Upper lobe of left lung (tissue), 6 donors: ENCODE results near the gene OPCML. TPM values are rescaled to one million over a fixed set of nuclear protein-coding genes. Genes with fewer than 3 reads are reported as not detected.

Source experiments
- ATAC-seq, 2 donors: fragments of 200-7000 bp; cut with Tn5 transposase; one replicate each; pipeline ENCODE4 v1.9.1; 2022; ENCODE audit warnings: mild to moderate bottlenecking in 2 of 2, moderate library complexity in 2 of 2; ENCODE audit not compliant: low FRiP score in 2 of 2
- DNase-seq, 2 donors: peaks; one replicate each; pipeline ENCODE4 v3.0.0-alpha.2; 2019 to 2020
- H3K27ac ChIP-seq, 4 donors: fragments of 200-600 bp; sonication (generic); one replicate each; pipeline ENCODE4 v1.5.1; 2016 to 2019
- H3K27me3 ChIP-seq, 4 donors: fragments of 200-600 bp; sonication (generic); one replicate each; pipeline ENCODE4 v1.5.1; 2017 to 2019
- H3K36me3 ChIP-seq, 4 donors: fragments of 200-600 bp; sonication (generic); one replicate each; pipeline ENCODE4 v1.5.1; 2016 to 2019
- H3K4me1 ChIP-seq, 4 donors: fragments of 200-600 bp; sonication (generic); one replicate each; pipeline ENCODE4 v1.5.1; 2018 to 2019
- H3K4me3 ChIP-seq, 4 donors: fragments of 200-600 bp; sonication (generic); one replicate each; pipeline ENCODE4 v1.5.1; 2017 to 2019; ENCODE audit warnings: mild to moderate bottlenecking in 2 of 4, moderate library complexity in 1 of 4
- H3K9me3 ChIP-seq, 4 donors: fragments of 200-600 bp; sonication (generic); one replicate each; pipeline ENCODE4 v1.5.1; 2018 to 2019
- CTCF ChIP-seq, 6 experiments: fragments of 450-650 bp in 4 of 6; fragments of 200-600 bp in 2 of 6; sonication (generic) in 2 of 6; IDR thresholded peaks; one replicate each; pipeline ENCODE4 v1.5.1; 2016 to 2019; ENCODE audit warnings: antibody characterized with exemption in 6 of 6
- EP300 ChIP-seq, 4 donors: sonication (generic); formaldehyde crosslinking; IDR thresholded peaks; one replicate each; pipeline ENCODE4 v1.5.1; 2017; ENCODE audit warnings: antibody characterized with exemption in 4 of 4, control low read depth in 2 of 4
- POLR2A ChIP-seq, 4 donors: fragments of 450-650 bp; IDR thresholded peaks; one replicate each; pipeline ENCODE4 v1.5.1; 2016 to 2017; ENCODE audit warnings: antibody characterized with exemption in 4 of 4, mild to moderate bottlenecking in 2 of 4
- POLR2AphosphoS5 ChIP-seq, 2 donors: sonication (generic); formaldehyde crosslinking; IDR thresholded peaks; one replicate each; pipeline ENCODE4 v1.5.1; 2017; ENCODE audit warnings: antibody characterized with exemption in 2 of 2
- WGBS, 2 donors: methylation state at CpG; one replicate each; pipeline ENCODE4 v1.1.5; 2017 to 2018; 5-methylcytosine and 5-hydroxymethylcytosine counted together
- total RNA-seq, 6 donors: library from RNA; depleted of rRNA in 4 of 6; stranded (reverse); fragments of >200 nt in 4 of 6; gene quantifications; one replicate each; pipeline versions ENCODE4 v1.1.0 to v1.2.1, GENCODE V29; 2016 to 2021
- donor health status: DM: no; HTN: no; CAD: no; lungs with moderate emphysema.
- donor health status: DM: no; HTN: yes; CAD: no; lungs with severe emphysema.

Gene OPCML
- total RNA-seq, 6 donors from 2014 or later: 0.10 TPM; not detected in 5

DNA sequence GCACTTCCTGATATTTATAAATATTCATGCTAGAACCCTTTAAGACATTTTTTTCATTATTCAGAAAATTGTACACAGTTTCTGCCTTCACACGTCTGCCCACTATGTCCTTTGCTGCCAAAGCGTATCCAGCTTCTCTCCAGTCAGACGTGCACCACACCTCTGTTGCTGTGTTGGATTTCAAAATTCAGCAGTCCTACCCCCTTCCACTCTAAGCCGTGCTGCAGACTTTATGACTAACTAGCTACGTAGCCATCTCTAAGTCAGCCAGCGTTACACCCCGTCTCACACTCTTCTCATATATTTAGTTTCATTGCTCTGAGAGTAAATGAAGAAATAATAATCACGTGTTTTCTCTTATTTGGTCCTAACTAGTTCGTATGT lies 28.2 kb upstream of the OPCML start:
- Histone ChIP-seq H3K9me3 (no peaks in the 10 kb centered on the region), H3K4me1 (no peaks in the 10 kb centered on the region), H3K4me3 (no peak overlapping the region), H3K36me3 (no peaks in the 10 kb centered on the region), H3K27me3 (no peaks in the 10 kb centered on the region), H3K27ac (no peak overlapping the region)
- TF ChIP-seq POLR2A (IDR thresholded peaks at IDR 0.05): no peak
- TF ChIP-seq EP300 (IDR thresholded peaks at IDR 0.05): no peak
- TF ChIP-seq CTCF (IDR thresholded peaks at IDR 0.05): no peak
- TF ChIP-seq POLR2AphosphoS5 (IDR thresholded peaks at IDR 0.05): no peak
- WGBS, 2 donors: 76 to 82% methylated on average over 9 of the region's 9 CpGs
- ATAC-seq: peak in 1 of 2 donors; percentile 75
- DNase-seq: no peak

DNA sequence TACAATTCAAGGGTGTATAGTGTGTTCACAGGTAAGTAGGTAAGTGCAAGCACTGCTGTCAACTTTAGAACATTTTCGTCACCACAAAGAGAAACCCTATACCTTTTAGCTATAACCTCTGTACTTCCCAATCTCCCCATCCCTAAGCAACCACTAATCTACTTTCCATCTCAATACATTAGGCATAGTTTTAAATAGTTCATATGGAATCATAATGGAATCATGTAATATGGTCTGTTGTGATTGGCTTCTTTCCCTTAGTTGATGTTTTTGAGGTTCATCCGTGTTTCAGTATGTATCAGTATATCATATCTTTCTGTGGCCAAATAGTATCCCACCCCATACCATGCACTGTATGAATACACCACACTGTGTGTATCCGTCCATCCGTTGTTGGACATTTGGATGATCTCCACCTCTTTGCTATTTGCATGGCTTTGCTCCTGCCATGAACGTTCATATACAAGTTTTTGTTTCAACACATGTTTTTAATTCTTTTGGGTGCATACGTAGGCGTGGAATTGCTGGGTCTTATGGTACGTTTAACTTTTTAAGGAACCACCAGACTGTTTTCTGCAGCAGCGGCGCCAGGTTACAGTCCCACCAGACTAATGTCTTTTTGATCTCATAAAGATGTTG lies 27.7 kb upstream of the OPCML start:
- H3K36me3 ChIP-seq: no peaks in the 10 kb centered on the region
- no peak overlapping the region for H3K4me3 ChIP-seq
- WGBS, 2 donors: 87% methylated on average over 10 of the region's 10 CpGs
- no peak for TF ChIP-seq POLR2A (IDR thresholded peaks at IDR 0.05)
- TF ChIP-seq EP300 (IDR thresholded peaks at IDR 0.05): no peak
- no peak for TF ChIP-seq CTCF (IDR thresholded peaks at IDR 0.05)
- TF ChIP-seq POLR2AphosphoS5 (IDR thresholded peaks at IDR 0.05): no peak
- DNase-seq: no peak
- no peaks in the 10 kb centered on the region for H3K27me3 ChIP-seq
- H3K27ac ChIP-seq: no peak overlapping the region
- H3K9me3 ChIP-seq: no peaks in the 10 kb centered on the region
- H3K4me1 ChIP-seq: no peaks in the 10 kb centered on the region
- ATAC-seq: no peak

- ATAC-seq: no peak
- TF ChIP-seq CTCF (IDR thresholded peaks at IDR 0.05): no peak
- TF ChIP-seq POLR2A (IDR thresholded peaks at IDR 0.05): no peak
- no peak for TF ChIP-seq POLR2AphosphoS5 (IDR thresholded peaks at IDR 0.05)
- no peak for TF ChIP-seq EP300 (IDR thresholded peaks at IDR 0.05)
- DNase-seq: no peak
Measured at GRCh38 chr11:133559382-133559781, 27.1 kb upstream of the OPCML start.

GRCh38 chr11:133555034-133555433 lies 22.7 kb upstream of the OPCML start:
- Histone ChIP-seq H3K9me3 (no peaks in the 10 kb centered on the region), H3K4me3 (no peak overlapping the region), H3K27me3 (no peaks in the 10 kb centered on the region), H3K27ac (no peak overlapping the region), H3K4me1 (no peaks in the 10 kb centered on the region), H3K36me3 (no peaks in the 10 kb centered on the region)
- 49 to 55% methylated on average over 6 of the region's 6 CpGs for WGBS, 2 donors
- DNase-seq (no peak), ATAC-seq (no peak)
- TF ChIP-seq POLR2AphosphoS5 (IDR thresholded peaks at IDR 0.05) (no peak), POLR2A (IDR thresholded peaks at IDR 0.05) (no peak), CTCF (IDR thresholded peaks at IDR 0.05) (no peak), EP300 (IDR thresholded peaks at IDR 0.05) (no peak)

More at GRCh38 chr11:133559382-133559781, 27.1 kb upstream of the OPCML start:
- Histone ChIP-seq H3K4me3 (no peak overlapping the region), H3K27ac (no peak overlapping the region), H3K27me3 (no peaks in the 10 kb centered on the region), H3K9me3 (no peaks in the 10 kb centered on the region), H3K36me3 (no peaks in the 10 kb centered on the region), H3K4me1 (no peaks in the 10 kb centered on the region)
- 41 to 48% methylated on average over 6 of the region's 6 CpGs for WGBS, 2 donors
